ENCODE measurements around the gene TRAPPC5. TPM values are rescaled to one million over a fixed set of nuclear protein-coding genes. Genes with fewer than 3 reads are reported as not detected.

TRAPPC5 gene
- total RNA-seq, 4 donors from 2014 or later, result 59.9 to 114 (median 72.2) TPM

- no peak for TF ChIP-seq CTCF (IDR thresholded peaks at IDR 0.05; ENCODE audit: low read depth)
Measured at GRCh38 chr19:7670790-7671189, 9.8 kb upstream of the TRAPPC5 start.

DNA sequence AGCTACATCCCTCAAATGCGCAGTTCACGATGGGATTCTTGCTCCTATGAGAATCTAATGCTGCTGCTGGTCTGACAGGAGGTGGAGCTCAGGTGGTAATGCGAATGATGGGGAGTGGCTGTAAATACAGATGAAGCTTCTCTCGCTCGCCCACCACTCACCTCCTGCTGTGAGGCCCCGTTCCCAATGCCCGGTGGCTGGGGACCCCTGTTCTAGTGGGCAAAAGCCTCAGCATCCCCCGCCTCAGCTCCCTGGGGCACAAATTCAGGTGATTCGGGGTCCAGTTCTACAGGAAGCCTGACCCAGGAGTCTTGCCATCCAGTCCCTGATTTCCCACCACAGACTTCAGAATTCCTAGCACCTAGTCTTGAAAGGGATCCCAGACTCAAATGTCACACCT, 8.1 kb upstream of the TRAPPC5 start:
- no peak for TF ChIP-seq CTCF (IDR thresholded peaks at IDR 0.05; ENCODE audit: low read depth)

DNA sequence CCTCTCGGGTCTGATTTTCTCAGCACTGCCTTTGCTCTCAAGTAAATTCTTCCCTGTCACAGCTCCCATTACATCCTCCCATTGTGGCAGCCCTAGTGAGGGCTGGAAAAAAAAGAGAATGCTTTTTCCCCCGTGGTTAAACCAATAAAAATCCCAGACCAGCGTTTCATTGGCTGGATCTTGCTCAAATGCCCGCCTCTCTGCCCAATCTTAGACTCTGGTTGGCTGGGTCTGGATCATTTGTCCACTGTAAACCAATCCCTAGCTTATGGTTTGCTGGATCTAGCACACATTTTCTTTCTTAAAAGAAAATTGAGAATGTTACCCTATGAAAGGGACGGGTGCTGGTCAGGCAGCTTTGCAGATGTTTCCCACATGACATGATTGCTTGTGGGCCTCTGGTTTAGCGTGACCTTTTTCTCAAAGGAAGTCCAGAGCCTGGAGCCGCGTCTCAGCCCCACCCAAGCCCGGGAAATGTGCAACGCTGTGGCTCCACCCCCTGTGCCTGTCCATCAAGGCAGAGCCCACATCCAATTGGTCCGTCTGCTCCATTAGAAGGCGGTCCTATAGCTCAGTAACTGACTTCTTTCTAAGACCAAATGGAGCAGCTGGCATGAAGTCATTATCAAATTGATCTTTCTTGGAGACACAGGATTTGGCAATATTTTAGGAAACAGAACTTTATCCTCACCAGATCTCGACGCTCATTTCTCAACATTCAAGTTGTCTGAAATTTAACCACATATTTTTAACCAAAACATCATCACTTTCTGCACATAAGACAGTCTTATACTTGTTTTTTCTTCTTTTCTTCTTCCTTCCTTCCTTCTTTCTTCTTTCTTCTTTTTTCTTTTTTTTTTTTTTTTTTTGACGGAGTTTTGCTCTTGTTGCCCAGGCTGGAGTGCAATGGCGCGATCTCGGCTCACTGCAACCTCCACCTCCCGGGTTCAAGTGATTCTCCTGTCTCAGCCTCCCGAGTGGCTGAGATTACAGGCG, 6.3 kb upstream of the TRAPPC5 start:
- no peak for TF ChIP-seq CTCF (IDR thresholded peaks at IDR 0.05; ENCODE audit: low read depth)

GRCh38 chr19:7676376-7676775, 4.3 kb upstream of the TRAPPC5 start:
- TF ChIP-seq CTCF (IDR thresholded peaks at IDR 0.05; ENCODE audit: low read depth), result no peak

GRCh38 chr19:7676854-7677253, 3.8 kb upstream of the TRAPPC5 start, which contains the start of gene MCEMP1:
TSS of gene MCEMP1 (plus strand) at chr19:7677090. CDS start at chr19:7677121, 31 bp downstream.
- TF ChIP-seq CTCF (IDR thresholded peaks at IDR 0.05; ENCODE audit: low read depth), result no peak

- no peak for TF ChIP-seq CTCF (IDR thresholded peaks at IDR 0.05; ENCODE audit: low read depth)
Measured at GRCh38 chr19:7677669-7678311, 2.8 kb upstream of the TRAPPC5 start.

Data from subcutaneous adipose tissue (tissue), 4 donors.